Urothelium cell line (cell line): ENCODE data around the gene ITGA8.
A peak's percentile ranks its signal among the peaks of the same experiment; 100 is the strongest.

ENCODE experiments used
- DNase-seq: peaks from one replicate; pipeline ENCODE4 v3.0.0; 2011; ENCODE audit warnings: low spot score, mixed read lengths
- FAIRE-seq: peaks from 2 replicates; lab custom pipeline; 2011; peaks lifted over from hg19 to GRCh38; lab: Jason Lieb, UNC

The ITGA8 gene

GRCh38 chr10:15473396-15473767 lies 246.3 kb downstream of the ITGA8 start:
- DNase-seq (no peak), FAIRE-seq (no peak)

GRCh38 chr10:15472431-15473395 lies 247.0 kb downstream of the ITGA8 start:
- no peak for FAIRE-seq
- peak; percentile 54 for DNase-seq

GRCh38 chr10:15472008-15472407 lies 247.7 kb downstream of the ITGA8 start:
- no peak for FAIRE-seq
- DNase-seq: no peak

GRCh38 chr10:15469111-15469510 lies 250.6 kb downstream of the ITGA8 start:
- FAIRE-seq: no peak

GRCh38 chr10:15464381-15464780 lies 255.3 kb downstream of the ITGA8 start:
- FAIRE-seq: no peak
- no peak for DNase-seq

More at GRCh38 chr10:15469111-15469510, 250.6 kb downstream of the ITGA8 start:
- DNase-seq: no peak
